Measurements from ENCODE around the gene TSPAN14. TPM values are rescaled to one million over a fixed set of nuclear protein-coding genes. Genes with fewer than 3 reads are reported as not detected.

The TSPAN14 gene
- total RNA-seq, 2 experiments from 2014 or later: 167 to 168 TPM

DNA sequence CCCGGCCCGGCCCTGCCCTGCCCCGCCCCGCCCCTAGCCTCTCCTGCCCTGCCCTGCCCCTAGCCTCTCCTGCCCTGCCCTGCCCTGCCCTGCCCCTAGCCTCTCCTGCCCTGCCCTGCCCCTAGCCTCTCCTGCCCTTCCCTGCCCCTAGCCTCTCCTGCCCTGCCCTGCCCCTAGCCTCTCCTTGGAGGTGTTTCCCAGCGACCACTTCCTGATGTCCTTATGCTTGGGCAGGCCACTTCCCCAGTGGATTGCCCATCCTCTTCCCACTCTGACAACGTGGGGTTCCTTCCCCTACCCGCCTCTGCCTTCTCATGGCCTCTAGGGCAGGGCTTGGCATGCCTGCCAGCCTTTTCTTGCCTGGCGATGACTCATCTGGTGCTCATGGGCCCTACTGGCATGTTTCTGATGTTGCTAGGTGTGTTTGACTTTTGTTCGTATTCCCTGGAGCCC is 24.6 kb upstream of the TSPAN14 start:
- ChIA-PET CTCF (no interaction called here), POLR2A (no interaction called here)
- intact Hi-C loops (cut with DNase I, micrococcal nuclease): no loop called here
- Mint-ChIP-seq H3K4me3 (no peak overlapping the region), H3K4me1 (ENCODE audit: low read depth) (no peaks in the 10 kb centered on the region), H3K36me3 (ENCODE audit: low read depth) (peaks cover 53% of the 10 kb centered on the region), H3K27ac (no peak overlapping the region), H3K9me3 (no peaks in the 10 kb centered on the region), H3K27me3 (no peaks in the 10 kb centered on the region)
- H3K9me3 ChIP-seq (ENCODE audit: control insufficient read depth in 1 of 2, insufficient read depth in 1 of 2, low read length in 2 of 2): no peaks in the 10 kb centered on the region
- H3K4me1 ChIP-seq (ENCODE audit: insufficient read depth, low read length): no peaks in the 10 kb centered on the region
- ATAC-seq (ENCODE audit: poor library complexity) (no peak), DNase-seq (peak in 1 of 14 experiments; percentile 41)
- H3K27me3 ChIP-seq (ENCODE audit: control insufficient read depth in 1 of 2, insufficient read depth in 2 of 2, low read length in 2 of 2): no peaks in the 10 kb centered on the region
- no peaks in the 10 kb centered on the region for H3K36me3 ChIP-seq (ENCODE audit: insufficient read depth, low read length)
- H3K27ac ChIP-seq (ENCODE audit: low read depth in 1 of 2, low read length in 2 of 2): no peak overlapping the region
- no peak overlapping the region for H3K4me3 ChIP-seq (ENCODE audit: low read length)
- TF ChIP-seq, protein P1, sequence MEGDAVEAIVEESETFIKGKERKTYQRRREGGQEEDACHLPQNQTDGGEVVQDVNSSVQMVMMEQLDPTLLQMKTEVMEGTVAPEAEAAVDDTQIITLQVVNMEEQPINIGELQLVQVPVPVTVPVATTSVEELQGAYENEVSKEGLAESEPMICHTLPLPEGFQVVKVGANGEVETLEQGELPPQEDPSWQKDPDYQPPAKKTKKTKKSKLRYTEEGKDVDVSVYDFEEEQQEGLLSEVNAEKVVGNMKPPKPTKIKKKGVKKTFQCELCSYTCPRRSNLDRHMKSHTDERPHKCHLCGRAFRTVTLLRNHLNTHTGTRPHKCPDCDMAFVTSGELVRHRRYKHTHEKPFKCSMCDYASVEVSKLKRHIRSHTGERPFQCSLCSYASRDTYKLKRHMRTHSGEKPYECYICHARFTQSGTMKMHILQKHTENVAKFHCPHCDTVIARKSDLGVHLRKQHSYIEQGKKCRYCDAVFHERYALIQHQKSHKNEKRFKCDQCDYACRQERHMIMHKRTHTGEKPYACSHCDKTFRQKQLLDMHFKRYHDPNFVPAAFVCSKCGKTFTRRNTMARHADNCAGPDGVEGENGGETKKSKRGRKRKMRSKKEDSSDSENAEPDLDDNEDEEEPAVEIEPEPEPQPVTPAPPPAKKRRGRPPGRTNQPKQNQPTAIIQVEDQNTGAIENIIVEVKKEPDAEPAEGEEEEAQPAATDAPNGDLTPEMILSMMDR (IDR thresholded peaks at IDR 0.05): no peak

DNA sequence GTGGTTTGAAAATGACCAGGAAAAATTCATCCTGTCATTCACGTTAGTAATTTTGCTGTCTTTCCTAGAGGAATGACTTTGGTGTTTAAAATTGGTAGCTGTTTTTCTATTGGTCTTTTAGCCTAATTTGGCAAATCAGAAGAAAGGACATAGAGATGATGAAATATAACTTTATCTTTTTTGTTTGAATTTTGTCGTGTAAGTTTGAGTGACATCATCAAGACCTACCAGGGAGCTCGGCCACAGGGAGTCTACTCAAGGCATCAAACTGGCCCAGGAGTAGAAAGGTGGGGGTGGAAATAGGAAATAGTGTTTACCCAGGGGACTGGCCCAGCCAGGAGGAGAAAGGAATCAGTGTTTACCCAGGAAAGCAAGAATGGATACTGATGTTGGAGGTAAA is 21.0 kb upstream of the TSPAN14 start:
- H3K4me3 ChIP-seq (ENCODE audit: low read length): no peak overlapping the region
- POLR2A ChIA-PET: no interaction called here
- intact Hi-C loops (cut with DNase I, micrococcal nuclease): no loop called here
- H3K36me3 ChIP-seq (ENCODE audit: insufficient read depth, low read length): no peaks in the 10 kb centered on the region
- no peak for DNase-seq
- H3K27me3 Mint-ChIP-seq: no peaks in the 10 kb centered on the region
- no peaks in the 10 kb centered on the region for H3K27me3 ChIP-seq (ENCODE audit: control insufficient read depth in 1 of 2, insufficient read depth in 2 of 2, low read length in 2 of 2)
- CTCF ChIA-PET: interaction anchor here (0.6 kb wide), 1 partner anchor 11 kb away, joined by 4 read pairs; no protein-coding TSS in a partner anchor
- no peak overlapping the region for H3K27ac ChIP-seq (ENCODE audit: low read depth in 1 of 2, low read length in 2 of 2)
- H3K4me3 Mint-ChIP-seq: no peak overlapping the region
- ATAC-seq (ENCODE audit: poor library complexity): no peak
- TF ChIP-seq, protein P1 (IDR thresholded peaks at IDR 0.05): no peak
- no peak overlapping the region for H3K27ac Mint-ChIP-seq
- H3K36me3 Mint-ChIP-seq (ENCODE audit: low read depth): peaks cover 23% of the 10 kb centered on the region
- no peaks in the 10 kb centered on the region for H3K9me3 ChIP-seq (ENCODE audit: control insufficient read depth in 1 of 2, insufficient read depth in 1 of 2, low read length in 2 of 2)
- no peaks in the 10 kb centered on the region for H3K4me1 ChIP-seq (ENCODE audit: insufficient read depth, low read length)
- no peaks in the 10 kb centered on the region for H3K4me1 Mint-ChIP-seq (ENCODE audit: low read depth)
- no peaks in the 10 kb centered on the region for H3K9me3 Mint-ChIP-seq

GRCh38 chr10:80436446-80437098 is 17.5 kb upstream of the TSPAN14 start:
- ChIA-PET CTCF (interaction anchor here (0.6 to 0.9 kb wide), 3 partner anchors 67 to 69 kb away, joined by 3 to 4 read pairs (median 3); no protein-coding TSS in a partner anchor), POLR2A (interaction anchor here (1.3 kb wide), 1 partner anchor 15 kb away, joined by 4 read pairs; no protein-coding TSS in a partner anchor)
- Histone ChIP-seq H3K4me3 (ENCODE audit: low read length) (no peak overlapping the region), H3K27me3 (ENCODE audit: control insufficient read depth in 1 of 2, insufficient read depth in 2 of 2, low read length in 2 of 2) (no peaks in the 10 kb centered on the region), H3K27ac (ENCODE audit: low read depth in 1 of 2, low read length in 2 of 2) (no peak overlapping the region), H3K9me3 (ENCODE audit: control insufficient read depth in 1 of 2, insufficient read depth in 1 of 2, low read length in 2 of 2) (no peaks in the 10 kb centered on the region), H3K36me3 (ENCODE audit: insufficient read depth, low read length) (no peaks in the 10 kb centered on the region), H3K4me1 (ENCODE audit: insufficient read depth, low read length) (no peaks in the 10 kb centered on the region)
- no peaks in the 10 kb centered on the region for H3K9me3 Mint-ChIP-seq
- DNase-seq (no peak), ATAC-seq (ENCODE audit: poor library complexity) (no peak)
- peaks cover 10% of the 10 kb centered on the region for H3K36me3 Mint-ChIP-seq (ENCODE audit: low read depth)
- H3K27me3 Mint-ChIP-seq: no peaks in the 10 kb centered on the region
- no peak overlapping the region for H3K4me3 Mint-ChIP-seq
- no peaks in the 10 kb centered on the region for H3K4me1 Mint-ChIP-seq (ENCODE audit: low read depth)
- intact Hi-C loops (cut with DNase I, micrococcal nuclease): no loop called here
- no peak overlapping the region for H3K27ac Mint-ChIP-seq
- TF ChIP-seq, protein P1 (IDR thresholded peaks at IDR 0.05): no peak
